Vagina (tissue), 2 donors: ENCODE measurements around the gene LHPP.

Experiments
- POLR2A ChIP-seq, 2 donors: fragments of 450-650 bp; IDR thresholded peaks; one replicate each; pipeline ENCODE4 v1.6.1; 2017; ENCODE audit warnings: antibody characterized with exemption in 2 of 2, mild to moderate bottlenecking in 2 of 2, moderate library complexity in 2 of 2
- TF ChIP-seq, protein P1 (sequence below), 3 experiments: fragments of 450-650 bp in 2 of 3; fragments of 200-600 bp in 1 of 3; sonication (generic) in 1 of 3; IDR thresholded peaks; one replicate each; pipeline ENCODE4 v1.5.1; 2017 to 2019; ENCODE audit warnings: antibody characterized with exemption in 3 of 3, mild to moderate bottlenecking in 2 of 3, moderate library complexity in 2 of 3

DNA sequence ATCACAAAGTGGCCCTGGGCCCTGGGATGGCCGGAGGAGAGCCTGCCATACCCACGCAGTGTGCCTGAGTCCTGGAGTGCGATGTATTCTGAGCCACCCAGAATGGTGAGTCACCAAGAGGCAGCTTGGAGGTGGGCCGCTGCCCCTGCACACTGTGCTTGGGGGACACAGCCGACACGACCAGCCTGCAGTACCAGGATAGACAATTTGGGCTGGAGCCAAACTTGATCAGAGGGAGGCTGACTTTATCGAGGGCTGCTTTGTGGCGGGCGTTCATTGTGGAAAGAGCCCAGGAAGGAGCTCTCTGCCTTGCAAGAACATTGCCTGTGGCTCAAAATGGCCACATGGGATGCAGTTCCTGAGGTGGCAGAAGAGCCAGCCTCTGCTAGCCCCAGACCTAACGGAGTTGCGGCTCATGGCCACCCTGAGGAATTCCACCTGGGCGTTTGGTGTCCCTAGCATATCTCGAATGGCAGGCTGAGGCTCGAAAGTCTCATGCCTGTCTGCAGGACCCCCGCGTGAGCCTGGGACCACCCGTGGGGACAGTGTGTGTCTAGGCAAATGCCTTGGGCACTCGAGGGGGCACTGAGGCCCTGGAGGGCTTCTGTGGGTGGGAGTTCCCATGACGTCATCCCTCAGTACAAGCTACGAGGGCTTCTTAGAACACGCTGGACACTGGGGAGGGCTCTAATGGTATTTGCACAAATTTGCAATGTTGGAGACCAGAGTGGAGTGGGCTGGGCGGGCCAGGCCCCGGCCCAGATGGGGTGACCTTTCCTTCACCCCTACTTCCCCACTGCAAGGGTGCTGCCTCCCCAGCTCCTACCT, 79.7 kb downstream of the LHPP start:
- TF ChIP-seq, protein P1, sequence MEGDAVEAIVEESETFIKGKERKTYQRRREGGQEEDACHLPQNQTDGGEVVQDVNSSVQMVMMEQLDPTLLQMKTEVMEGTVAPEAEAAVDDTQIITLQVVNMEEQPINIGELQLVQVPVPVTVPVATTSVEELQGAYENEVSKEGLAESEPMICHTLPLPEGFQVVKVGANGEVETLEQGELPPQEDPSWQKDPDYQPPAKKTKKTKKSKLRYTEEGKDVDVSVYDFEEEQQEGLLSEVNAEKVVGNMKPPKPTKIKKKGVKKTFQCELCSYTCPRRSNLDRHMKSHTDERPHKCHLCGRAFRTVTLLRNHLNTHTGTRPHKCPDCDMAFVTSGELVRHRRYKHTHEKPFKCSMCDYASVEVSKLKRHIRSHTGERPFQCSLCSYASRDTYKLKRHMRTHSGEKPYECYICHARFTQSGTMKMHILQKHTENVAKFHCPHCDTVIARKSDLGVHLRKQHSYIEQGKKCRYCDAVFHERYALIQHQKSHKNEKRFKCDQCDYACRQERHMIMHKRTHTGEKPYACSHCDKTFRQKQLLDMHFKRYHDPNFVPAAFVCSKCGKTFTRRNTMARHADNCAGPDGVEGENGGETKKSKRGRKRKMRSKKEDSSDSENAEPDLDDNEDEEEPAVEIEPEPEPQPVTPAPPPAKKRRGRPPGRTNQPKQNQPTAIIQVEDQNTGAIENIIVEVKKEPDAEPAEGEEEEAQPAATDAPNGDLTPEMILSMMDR (IDR thresholded peaks at IDR 0.05): no peak
- no peak for TF ChIP-seq POLR2A (IDR thresholded peaks at IDR 0.05)
